HG02763 (cell line): ENCODE data around the gene ZNF268.
"Not testable (repeated sequence)": the region's sequence is repeated elsewhere in the genome, so short reads cannot be mapped to it uniquely, and the experiment has no call there.

Experiments used
- ATAC-seq: cut with Tn5 transposase; IDR thresholded peaks from one replicate; pipeline ENCODE4 v1.9.1; 2021; ENCODE audit warnings: mild to moderate bottlenecking, moderate library complexity; ENCODE audit not compliant: unreplicated experiment

ZNF268 gene

DNA sequence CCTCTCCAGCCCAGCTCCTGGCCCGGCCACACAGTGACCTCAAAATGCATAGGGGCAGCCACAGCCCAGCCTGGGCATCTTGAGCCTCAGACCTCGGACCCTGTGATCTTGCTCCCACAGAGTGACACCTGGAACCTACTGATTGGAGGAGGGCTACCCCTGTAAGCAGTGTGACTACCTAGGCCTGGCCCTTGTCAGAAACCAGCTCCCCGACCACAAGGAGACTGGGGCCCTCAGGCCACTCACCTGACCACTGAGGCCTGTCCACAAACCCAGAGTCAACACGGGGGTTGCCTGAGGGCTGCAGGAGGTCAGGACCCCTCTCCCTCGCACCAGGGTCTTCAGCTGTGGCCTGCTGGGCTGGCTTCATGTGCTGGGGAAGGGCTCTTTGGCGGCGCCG, 45.4 kb downstream of the ZNF268 start:
- no peak for ATAC-seq

- ATAC-seq, result no peak
Observed at GRCh38 chr12:133227281-133227852, 46.1 kb downstream of the ZNF268 start.

- no peak for ATAC-seq
Observed at GRCh38 chr12:133231001-133231400, 49.7 kb downstream of the ZNF268 start.

DNA sequence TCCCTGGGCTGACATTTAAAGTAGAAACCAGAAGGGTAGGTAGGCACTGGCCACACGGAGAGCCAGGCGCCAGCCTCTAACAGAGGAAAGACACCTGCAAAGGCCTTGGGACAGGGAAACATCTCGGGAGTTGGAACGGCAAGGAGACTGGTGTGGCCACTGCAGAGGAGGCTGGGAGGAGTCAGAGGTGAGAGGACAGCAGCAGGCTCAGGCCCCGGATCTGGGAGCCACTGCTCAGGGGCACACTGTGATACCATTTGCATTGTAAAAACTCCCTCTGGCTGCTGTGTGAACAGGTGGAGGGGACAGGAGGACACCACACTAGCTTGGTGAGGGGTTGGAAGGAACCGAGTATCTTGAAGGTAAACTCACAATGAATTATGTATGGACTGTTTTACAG, 51.7 kb downstream of the ZNF268 start:
- no peak for ATAC-seq

DNA sequence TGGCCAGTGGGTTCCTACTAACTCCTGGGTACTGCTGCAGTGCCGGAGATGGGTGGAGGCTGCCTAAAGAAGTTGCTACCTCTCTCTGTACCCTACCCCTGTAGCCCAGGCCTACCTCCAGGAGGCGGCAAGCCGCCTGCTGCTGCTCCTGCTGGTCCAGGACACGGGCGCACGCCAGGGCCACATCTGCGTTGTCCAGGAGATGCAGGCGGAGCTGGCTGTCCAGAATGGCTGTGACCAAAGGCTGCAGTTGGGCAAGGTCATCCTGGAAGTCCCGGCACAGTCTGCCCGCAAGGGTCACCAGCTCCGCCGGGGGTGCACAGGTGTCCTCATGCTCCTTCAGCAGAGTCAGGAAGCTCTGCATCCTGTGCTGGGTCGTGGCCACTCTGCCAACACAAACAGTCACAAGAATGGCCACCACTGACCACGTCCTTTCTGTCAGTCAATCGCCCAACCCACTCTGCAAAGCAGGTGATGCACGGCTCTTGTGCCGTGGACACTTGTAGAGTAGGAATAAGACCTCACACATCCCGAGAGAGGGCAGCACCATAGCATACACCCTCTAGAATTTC, 52.8 kb downstream of the ZNF268 start:
- ATAC-seq, result no peak

- ATAC-seq, result no peak
Observed at GRCh38 chr12:133234971-133235370, 53.7 kb downstream of the ZNF268 start.

- ATAC-seq, result no peak
Observed at GRCh38 chr12:133235401-133236112, 54.3 kb downstream of the ZNF268 start, which contains the start of gene ANHX. Gene ANHX, minus strand, starts transcription at chr12:133235877. Its CDS starts 1,521 bp downstream, at chr12:133234356.

DNA sequence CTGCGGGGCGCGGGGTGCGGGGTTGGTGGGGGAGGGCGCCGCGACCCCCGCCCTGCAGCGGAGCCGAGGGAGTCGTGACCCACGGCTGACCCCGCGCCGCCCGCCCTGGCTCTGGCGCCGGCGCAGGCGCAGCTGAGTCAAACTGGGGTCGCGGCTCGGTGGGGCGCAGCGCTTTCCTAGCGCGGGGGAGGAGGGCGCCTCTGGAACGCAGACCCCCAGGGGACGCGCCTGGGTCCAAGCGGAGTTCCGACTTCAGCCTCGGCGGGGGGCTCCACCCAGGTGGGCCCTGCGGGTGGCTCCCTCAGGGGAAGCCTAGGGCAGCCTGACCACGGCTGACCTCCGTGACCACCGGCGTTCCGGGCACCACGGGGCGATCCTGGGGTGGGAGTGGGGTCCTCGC, 54.8 kb downstream of the ZNF268 start:
- ATAC-seq, result no peak

DNA sequence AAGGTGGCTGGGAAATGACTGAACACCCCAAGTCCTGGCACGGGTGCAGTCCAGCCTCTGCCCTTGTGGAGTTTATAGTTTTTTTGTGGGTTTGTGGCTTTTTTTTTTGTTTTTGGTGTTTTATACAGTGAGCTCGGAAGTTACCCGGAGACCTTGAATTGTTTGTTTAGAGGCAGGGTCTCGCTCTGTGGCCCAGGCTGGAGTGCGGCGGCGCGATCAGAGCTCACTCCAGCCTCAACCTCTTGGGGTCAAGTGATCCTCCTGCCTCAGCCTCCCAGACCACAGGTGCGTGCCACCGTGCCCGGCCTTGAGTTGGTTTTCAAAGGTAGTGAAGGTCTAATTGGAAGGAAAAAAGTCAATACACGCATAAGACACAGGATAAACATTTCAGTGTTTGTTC, 55.3 kb downstream of the ZNF268 start:
- no peak for ATAC-seq

GRCh38 chr12:133251732-133252131, 70.4 kb downstream of the ZNF268 start:
- ATAC-seq, result no peak

- not testable (repeated sequence) for ATAC-seq
Observed at GRCh38 chr12:133255833-133256232, 74.5 kb downstream of the ZNF268 start.

GRCh38 chr12:133256321-133256720, 75.0 kb downstream of the ZNF268 start:
- no peak for ATAC-seq

DNA sequence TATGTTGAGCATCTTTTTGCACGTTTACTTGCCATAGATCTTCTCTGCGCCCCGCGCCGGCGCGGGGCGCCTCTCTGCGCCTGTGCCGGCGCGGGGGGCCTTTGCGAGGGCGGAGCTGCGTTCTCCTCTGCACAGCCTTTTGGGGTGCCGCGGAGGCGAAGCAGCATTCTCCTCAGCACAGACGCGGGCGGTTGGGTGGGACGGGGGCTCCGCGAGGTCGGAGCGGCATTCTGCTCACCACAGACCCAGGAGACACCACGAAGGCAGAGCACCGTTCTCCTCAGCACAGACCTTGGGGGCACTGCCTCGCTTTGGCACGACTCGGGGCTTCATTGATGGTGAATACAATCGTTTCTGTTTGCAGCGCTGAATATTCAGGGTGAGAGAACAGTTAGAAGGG, 82.9 kb downstream of the ZNF268 start:
- no peak for ATAC-seq
